ENCODE measurements around the gene RBCK1. TPM values are rescaled to one million over a fixed set of nuclear protein-coding genes. Genes with fewer than 3 reads are reported as not detected.
"Not testable (repeated sequence)": the region's sequence is repeated elsewhere in the genome, so short reads cannot be mapped to it uniquely, and the experiment has no call there.

The RBCK1 gene
- total RNA-seq, 2 donors from 2014 or later, result 84.0 to 102 TPM

- Histone ChIP-seq H3K4me3 (no peak overlapping the region), H3K4me1 (ENCODE audit: control insufficient read depth in 1 of 2, low read depth in 2 of 2) (no peaks in the 10 kb centered on the region), H3K27me3 (replicated peaks; ENCODE audit: insufficient read depth) (no peaks in the 10 kb centered on the region), H3K36me3 (no peaks in the 10 kb centered on the region), H3K9me3 (no peaks in the 10 kb centered on the region), H3K27ac (no peak overlapping the region)
- no peak for DNase-seq (ENCODE audit: low spot score)
- TF ChIP-seq CTCF (IDR thresholded peaks at IDR 0.05), result no peak
- ATAC-seq (ENCODE audit: insufficient number of reproducible peaks, low FRiP score, low read depth), result no peak
Observed at GRCh38 chr20:373171-373890, 34.8 kb upstream of the RBCK1 start.

GRCh38 chr20:375265-375889 is 32.7 kb upstream of the RBCK1 start:
- Histone ChIP-seq H3K27ac (no peak overlapping the region), H3K36me3 (no peaks in the 10 kb centered on the region), H3K4me1 (ENCODE audit: control insufficient read depth in 1 of 2, low read depth in 2 of 2) (no peaks in the 10 kb centered on the region), H3K9me3 (no peaks in the 10 kb centered on the region), H3K27me3 (replicated peaks; ENCODE audit: insufficient read depth) (no peaks in the 10 kb centered on the region), H3K4me3 (no peak overlapping the region)
- TF ChIP-seq CTCF (IDR thresholded peaks at IDR 0.05), result no peak
- DNase-seq (ENCODE audit: low spot score) (no peak), ATAC-seq (ENCODE audit: insufficient number of reproducible peaks, low FRiP score, low read depth) (no peak)

- no peaks in the 10 kb centered on the region for H3K9me3 ChIP-seq
- no peaks in the 10 kb centered on the region for H3K36me3 ChIP-seq
- H3K27me3 ChIP-seq (replicated peaks; ENCODE audit: insufficient read depth), result no peaks in the 10 kb centered on the region
- no peaks in the 10 kb centered on the region for H3K4me1 ChIP-seq (ENCODE audit: control insufficient read depth in 1 of 2, low read depth in 2 of 2)
- ATAC-seq (ENCODE audit: insufficient number of reproducible peaks, low FRiP score, low read depth) (no peak), DNase-seq (ENCODE audit: low spot score) (no peak)
- no peak for TF ChIP-seq CTCF (IDR thresholded peaks at IDR 0.05)
- H3K4me3 ChIP-seq, result no peak overlapping the region
- H3K27ac ChIP-seq, result no peak overlapping the region
Observed at GRCh38 chr20:376089-376488, 32.0 kb upstream of the RBCK1 start.

- H3K4me3 ChIP-seq, result no peak overlapping the region
- ATAC-seq (ENCODE audit: insufficient number of reproducible peaks, low FRiP score, low read depth), result no peak
Observed at GRCh38 chr20:376750-377149, 31.3 kb upstream of the RBCK1 start.

GRCh38 chr20:377578-377977 is 30.5 kb upstream of the RBCK1 start:
- not testable (repeated sequence) for ATAC-seq (ENCODE audit: insufficient number of reproducible peaks, low FRiP score, low read depth); H3K4me1 ChIP-seq (ENCODE audit: control insufficient read depth in 1 of 2, low read depth in 2 of 2); DNase-seq (ENCODE audit: low spot score); H3K27ac ChIP-seq; H3K9me3 ChIP-seq; H3K4me3 ChIP-seq; H3K36me3 ChIP-seq; H3K27me3 ChIP-seq (replicated peaks; ENCODE audit: insufficient read depth)

More at GRCh38 chr20:376750-377149, 31.3 kb upstream of the RBCK1 start:
- Histone ChIP-seq H3K9me3 (no peaks in the 10 kb centered on the region), H3K27me3 (replicated peaks; ENCODE audit: insufficient read depth) (no peaks in the 10 kb centered on the region), H3K36me3 (no peaks in the 10 kb centered on the region), H3K4me1 (ENCODE audit: control insufficient read depth in 1 of 2, low read depth in 2 of 2) (peaks cover 0 to 5% of the 10 kb centered on the region in 2 donors), H3K27ac (no peak overlapping the region)
- no peak for DNase-seq (ENCODE audit: low spot score)
- TF ChIP-seq CTCF (IDR thresholded peaks at IDR 0.05), result no peak
